ENCODE data around the gene TEDC2. TPM values are rescaled to one million over a fixed set of nuclear protein-coding genes. Genes with fewer than 3 reads are reported as not detected.
A peak's percentile ranks its signal among the peaks of the same experiment; 100 is the strongest.
"Not testable (repeated sequence)": the region's sequence is repeated elsewhere in the genome, so short reads cannot be mapped to it uniquely, and the experiment has no call there.

TEDC2 gene
- total and polyA plus RNA-seq, 3 experiments from 2014 or later, result 0.56 to 34.2 (median 32.1) TPM

DNA sequence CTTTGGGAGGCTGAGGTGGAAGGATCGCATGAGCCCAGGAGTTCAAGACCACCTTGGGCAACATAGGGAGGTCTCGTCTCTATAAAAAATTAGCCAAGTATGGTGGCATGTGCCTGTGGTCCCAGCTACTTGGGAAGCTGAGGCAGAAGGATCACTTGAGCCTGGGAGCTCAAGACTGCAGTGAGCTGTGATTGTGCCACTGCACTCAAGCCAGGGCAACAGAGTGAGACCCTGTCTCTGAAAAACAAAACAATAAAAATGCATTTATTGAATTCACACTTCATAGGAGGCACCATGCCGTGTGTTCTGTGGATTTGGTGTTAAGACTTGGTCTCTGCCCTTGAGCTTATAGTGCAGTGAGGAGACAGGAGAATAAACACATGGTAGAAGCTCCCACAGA lies 17.4 kb downstream of the TEDC2 start:
- no peak overlapping the region for H3K4me3 ChIP-seq (ENCODE audit: low read length)
- H3K27ac ChIP-seq (ENCODE audit: low read depth, low read length), result no peak overlapping the region
- H3K9me3 Mint-ChIP-seq, result no peaks in the 10 kb centered on the region
- peaks cover 20 to 24% (median 22%) of the 10 kb centered on the region in 3 donors for H3K4me1 Mint-ChIP-seq
- H3K36me3 Mint-ChIP-seq, result peaks cover 0 to 2% (median 0%) of the 10 kb centered on the region in 3 donors
- H3K9me3 ChIP-seq (ENCODE audit: low read length), result no peaks in the 10 kb centered on the region
- CTCF ChIA-PET, result no interaction called here
- peak overlapping the region in 3 of 7 donors; percentile 56 to 75 (median 72) for H3K4me3 Mint-ChIP-seq
- DNase-seq, result no peak
- peaks cover 6 to 7% of the 10 kb centered on the region in 2 donors for H3K27me3 Mint-ChIP-seq
- peaks cover 12% of the 10 kb centered on the region for H3K27me3 ChIP-seq (ENCODE audit: insufficient read depth, low read length, poor library complexity, severe bottlenecking)
- H3K4me1 ChIP-seq (ENCODE audit: insufficient read depth, low read length), result peaks cover 14% of the 10 kb centered on the region
- POLR2A ChIA-PET, result no interaction called here
- H3K27ac Mint-ChIP-seq, result peak overlapping the region in 3 of 8 donors; percentile 7 to 83 (median 38)
- H3K36me3 ChIP-seq (ENCODE audit: insufficient read depth, low read length), result no peaks in the 10 kb centered on the region

DNA sequence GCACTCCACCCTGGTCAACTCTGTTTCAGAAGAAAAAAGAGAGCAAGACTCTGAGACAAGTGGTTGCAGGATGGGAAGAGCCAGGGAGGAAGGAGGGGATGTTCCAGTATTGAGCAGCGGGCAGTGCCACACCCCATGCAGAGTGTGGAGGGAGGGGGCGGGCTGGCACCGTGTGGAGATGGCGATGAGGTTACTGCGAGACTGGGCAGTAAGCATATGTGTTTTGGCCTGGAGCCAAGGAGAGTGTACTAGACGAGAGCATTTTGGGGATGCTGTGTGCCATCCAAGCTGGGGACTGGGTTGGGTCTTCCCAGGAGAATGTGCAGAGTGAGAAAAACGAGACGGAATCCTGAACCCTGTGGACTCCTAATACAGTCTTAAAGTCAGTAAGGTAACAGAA lies 18.4 kb downstream of the TEDC2 start:
- no peaks in the 10 kb centered on the region for H3K9me3 Mint-ChIP-seq
- no peak overlapping the region for H3K27ac Mint-ChIP-seq
- peaks cover 2% of the 10 kb centered on the region for H3K27me3 ChIP-seq (ENCODE audit: insufficient read depth, low read length, poor library complexity, severe bottlenecking)
- H3K4me1 ChIP-seq (ENCODE audit: insufficient read depth, low read length), result peaks cover 10% of the 10 kb centered on the region
- no peaks in the 10 kb centered on the region for H3K9me3 ChIP-seq (ENCODE audit: low read length)
- H3K27ac ChIP-seq (ENCODE audit: low read depth, low read length), result no peak overlapping the region
- H3K4me3 Mint-ChIP-seq, result no peak overlapping the region
- no peak for DNase-seq
- H3K4me3 ChIP-seq (ENCODE audit: low read length), result no peak overlapping the region
- POLR2A ChIA-PET, result interaction anchor here (0.5 kb wide), 1 partner anchor 13 kb away, joined by 3 read pairs; no protein-coding TSS in a partner anchor
- H3K36me3 Mint-ChIP-seq, result peaks cover 0 to 2% (median 0%) of the 10 kb centered on the region in 3 donors
- H3K36me3 ChIP-seq (ENCODE audit: insufficient read depth, low read length), result no peaks in the 10 kb centered on the region
- peaks cover under 1 to 2% of the 10 kb centered on the region in 2 donors for H3K27me3 Mint-ChIP-seq
- H3K4me1 Mint-ChIP-seq, result peaks cover 15 to 20% (median 19%) of the 10 kb centered on the region in 3 donors
- CTCF ChIA-PET, result no interaction called here

DNA sequence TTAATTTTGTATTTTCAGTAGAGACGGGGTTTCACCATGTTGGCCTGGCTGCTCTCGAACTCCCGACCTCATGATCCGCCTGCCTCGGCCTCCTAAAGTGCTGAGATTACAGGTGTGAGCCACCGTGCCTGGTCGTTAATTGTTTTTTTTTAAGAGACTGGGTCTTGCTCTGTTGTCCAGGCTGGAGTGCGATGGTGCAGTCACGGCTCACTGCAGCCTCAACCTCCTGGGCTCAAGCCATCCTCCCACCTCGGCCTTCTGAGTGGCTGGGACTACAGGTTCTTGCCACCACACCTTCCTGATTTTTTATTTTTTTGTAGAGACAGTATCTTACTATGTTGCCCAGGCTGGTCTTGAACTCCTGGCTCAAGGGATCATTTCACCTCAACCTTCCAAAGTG lies 20.1 kb downstream of the TEDC2 start:
- H3K9me3 Mint-ChIP-seq; CTCF ChIA-PET; H3K4me3 ChIP-seq (ENCODE audit: low read length); H3K27me3 ChIP-seq (ENCODE audit: insufficient read depth, low read length, poor library complexity, severe bottlenecking); H3K9me3 ChIP-seq (ENCODE audit: low read length); H3K27me3 Mint-ChIP-seq; H3K27ac ChIP-seq (ENCODE audit: low read depth, low read length); H3K36me3 Mint-ChIP-seq; POLR2A ChIA-PET; H3K36me3 ChIP-seq (ENCODE audit: insufficient read depth, low read length); H3K4me1 ChIP-seq (ENCODE audit: insufficient read depth, low read length); DNase-seq: not testable (repeated sequence)
- Mint-ChIP-seq H3K4me3 (peak overlapping the region in 1 of 7 donors; percentile 22), H3K4me1 (peaks cover 17 to 22% (median 19%) of the 10 kb centered on the region in 3 donors), H3K27ac (peak overlapping the region in 1 of 8 donors; percentile 24)

DNA sequence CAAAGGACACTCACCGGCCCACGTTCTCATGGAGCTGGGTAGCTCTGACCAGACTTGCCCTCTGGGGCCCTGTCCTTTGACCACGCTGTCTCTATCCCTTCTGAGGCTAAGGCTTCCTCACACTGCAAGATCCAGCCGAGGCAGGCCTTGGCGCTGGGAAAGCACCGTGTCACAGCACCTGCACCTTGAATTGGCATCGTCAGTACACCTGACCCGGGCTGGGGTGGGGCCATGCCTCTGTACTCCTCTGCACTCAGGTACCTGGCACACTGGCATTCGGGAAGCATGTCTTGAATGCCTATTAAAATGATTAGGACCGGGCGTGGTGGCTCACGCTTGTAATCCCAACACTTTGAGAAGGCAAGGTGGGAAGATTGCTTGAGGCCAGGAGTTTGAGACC lies 21.0 kb downstream of the TEDC2 start:
- ChIA-PET CTCF (no interaction called here), POLR2A (no interaction called here)
- no peak for DNase-seq
- H3K36me3 Mint-ChIP-seq, result peaks cover 0 to 2% (median 0%) of the 10 kb centered on the region in 3 donors
- no peaks in the 10 kb centered on the region for H3K36me3 ChIP-seq (ENCODE audit: insufficient read depth, low read length)
- H3K27ac ChIP-seq (ENCODE audit: low read depth, low read length), result no peak overlapping the region
- H3K27ac Mint-ChIP-seq, result no peak overlapping the region
- H3K27me3 Mint-ChIP-seq, result no peaks in the 10 kb centered on the region
- H3K4me3 Mint-ChIP-seq, result peak overlapping the region in 1 of 7 donors; percentile 22
- no peaks in the 10 kb centered on the region for H3K9me3 ChIP-seq (ENCODE audit: low read length)
- peaks cover 4% of the 10 kb centered on the region for H3K4me1 ChIP-seq (ENCODE audit: insufficient read depth, low read length)
- no peak overlapping the region for H3K4me3 ChIP-seq (ENCODE audit: low read length)
- H3K4me1 Mint-ChIP-seq, result peaks cover 17 to 24% (median 18%) of the 10 kb centered on the region in 3 donors
- no peaks in the 10 kb centered on the region for H3K27me3 ChIP-seq (ENCODE audit: insufficient read depth, low read length, poor library complexity, severe bottlenecking)
- no peaks in the 10 kb centered on the region for H3K9me3 Mint-ChIP-seq

DNA sequence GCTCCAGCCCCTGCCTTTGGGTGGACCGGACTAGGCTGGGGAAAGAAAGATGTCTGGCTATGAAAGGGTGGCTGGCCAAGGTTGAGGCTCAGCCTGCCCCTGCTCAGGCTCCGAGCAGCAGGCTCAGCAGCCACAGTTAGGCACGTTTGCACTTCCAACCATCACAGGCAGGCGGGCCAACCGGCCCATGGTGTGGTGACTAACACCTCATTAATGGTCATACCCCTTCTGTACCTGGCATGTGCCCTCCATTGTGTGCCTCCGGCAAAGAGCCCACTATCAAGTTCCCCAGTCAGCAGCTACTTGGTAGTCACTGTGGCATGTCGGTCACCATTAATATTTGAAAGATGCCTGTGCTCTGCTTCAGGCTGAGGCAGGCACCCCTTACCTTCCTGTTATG lies 21.8 kb downstream of the TEDC2 start:
- Mint-ChIP-seq H3K4me1 (peaks cover 11 to 23% (median 13%) of the 10 kb centered on the region in 3 donors), H3K27ac (no peak overlapping the region), H3K36me3 (peaks cover 0 to 2% (median 0%) of the 10 kb centered on the region in 3 donors), H3K9me3 (no peaks in the 10 kb centered on the region), H3K4me3 (no peak overlapping the region), H3K27me3 (no peaks in the 10 kb centered on the region)
- no peak for DNase-seq
- Histone ChIP-seq H3K36me3 (ENCODE audit: insufficient read depth, low read length) (no peaks in the 10 kb centered on the region), H3K27ac (ENCODE audit: low read depth, low read length) (no peak overlapping the region), H3K4me3 (ENCODE audit: low read length) (no peak overlapping the region), H3K9me3 (ENCODE audit: low read length) (no peaks in the 10 kb centered on the region), H3K4me1 (ENCODE audit: insufficient read depth, low read length) (peaks cover 4% of the 10 kb centered on the region), H3K27me3 (ENCODE audit: insufficient read depth, low read length, poor library complexity, severe bottlenecking) (no peaks in the 10 kb centered on the region)
- ChIA-PET POLR2A (no interaction called here), CTCF (no interaction called here)

DNA sequence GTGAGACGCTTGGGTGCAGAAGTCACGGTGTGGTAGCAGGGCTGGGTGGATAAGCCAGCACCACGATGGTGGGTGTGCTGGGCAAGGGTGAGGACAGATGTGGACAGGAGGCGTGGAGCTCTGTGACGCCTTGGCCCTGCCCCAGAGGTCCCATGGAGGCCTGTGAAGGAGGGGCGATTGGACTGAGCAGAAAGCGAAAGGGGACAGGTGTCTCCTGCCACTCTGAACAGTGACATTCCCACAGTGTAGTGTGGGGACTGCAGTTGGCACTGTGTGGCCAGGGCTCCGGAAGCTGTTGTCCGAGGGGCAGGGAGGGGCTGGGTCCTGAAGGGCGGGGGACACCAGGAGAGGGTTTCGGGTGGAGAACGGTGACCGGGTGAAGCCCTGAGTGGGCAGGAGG lies 22.3 kb downstream of the TEDC2 start:
- ChIA-PET POLR2A (no interaction called here), CTCF (interaction anchor here (1.6 kb wide), 1 partner anchor 19 kb away, joined by 3 read pairs; no protein-coding TSS in a partner anchor)
- Histone ChIP-seq H3K4me3 (ENCODE audit: low read length) (no peak overlapping the region), H3K9me3 (ENCODE audit: low read length) (no peaks in the 10 kb centered on the region), H3K36me3 (ENCODE audit: insufficient read depth, low read length) (no peaks in the 10 kb centered on the region), H3K27ac (ENCODE audit: low read depth, low read length) (no peak overlapping the region), H3K27me3 (ENCODE audit: insufficient read depth, low read length, poor library complexity, severe bottlenecking) (no peaks in the 10 kb centered on the region), H3K4me1 (ENCODE audit: insufficient read depth, low read length) (peaks cover 10% of the 10 kb centered on the region)
- H3K27ac Mint-ChIP-seq, result peak overlapping the region in 1 of 8 donors; percentile 60
- H3K36me3 Mint-ChIP-seq, result peaks cover 0 to 2% (median 0%) of the 10 kb centered on the region in 3 donors
- DNase-seq, result no peak
- no peak overlapping the region for H3K4me3 Mint-ChIP-seq
- peaks cover 13 to 24% (median 16%) of the 10 kb centered on the region in 3 donors for H3K4me1 Mint-ChIP-seq
- no peaks in the 10 kb centered on the region for H3K9me3 Mint-ChIP-seq
- H3K27me3 Mint-ChIP-seq, result no peaks in the 10 kb centered on the region

DNA sequence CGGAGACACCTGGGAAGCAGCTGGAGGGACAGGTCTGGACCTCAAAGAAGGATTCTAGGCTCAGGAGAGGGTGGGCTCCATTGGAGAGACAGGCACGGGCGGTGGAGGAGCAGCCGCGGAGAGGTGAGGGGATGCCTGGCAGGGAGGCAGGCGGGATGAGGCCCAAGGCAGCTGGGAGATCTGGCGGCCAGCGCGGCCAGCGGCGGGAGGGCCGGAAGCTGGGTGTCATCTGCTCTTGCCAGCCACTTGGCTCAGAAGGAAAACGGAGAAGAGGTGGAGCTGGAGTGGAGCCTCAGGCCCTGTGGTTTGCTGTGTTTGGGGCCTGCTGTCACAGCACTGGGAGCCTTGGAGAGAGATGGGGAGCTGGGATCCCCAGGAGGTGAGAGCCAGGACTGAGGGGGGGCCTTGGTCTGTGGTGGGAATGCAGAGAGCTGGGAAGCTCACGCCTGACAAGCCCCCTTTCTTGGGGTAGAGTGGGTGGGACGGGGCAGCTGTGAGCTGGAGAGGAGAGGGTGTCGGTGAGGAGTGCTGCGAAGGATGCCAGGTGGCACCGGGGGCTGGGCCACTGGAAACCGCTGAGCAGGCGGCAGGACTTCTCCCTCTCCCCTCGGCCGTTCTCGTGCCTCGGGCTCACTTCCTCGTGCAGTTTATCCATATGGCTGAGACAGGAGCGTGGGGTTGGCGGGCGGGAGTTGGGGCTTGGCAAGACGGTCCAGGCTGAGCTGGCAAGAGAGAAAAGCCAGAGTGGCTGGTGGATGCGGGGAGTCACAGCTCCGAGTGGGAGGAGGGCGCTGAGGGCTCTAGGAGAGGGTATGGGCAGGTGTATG lies 23.0 kb downstream of the TEDC2 start:
- ChIA-PET POLR2A (no interaction called here), CTCF (interaction anchor here (1.6 kb wide), 1 partner anchor 18 kb away, joined by 3 read pairs; no protein-coding TSS in a partner anchor)
- peaks cover 0 to 2% (median 0%) of the 10 kb centered on the region in 3 donors for H3K36me3 Mint-ChIP-seq
- Histone ChIP-seq H3K27me3 (ENCODE audit: insufficient read depth, low read length, poor library complexity, severe bottlenecking) (no peaks in the 10 kb centered on the region), H3K9me3 (ENCODE audit: low read length) (no peaks in the 10 kb centered on the region), H3K4me1 (ENCODE audit: insufficient read depth, low read length) (peaks cover 14% of the 10 kb centered on the region), H3K27ac (ENCODE audit: low read depth, low read length) (no peak overlapping the region), H3K4me3 (ENCODE audit: low read length) (no peak overlapping the region), H3K36me3 (ENCODE audit: insufficient read depth, low read length) (no peaks in the 10 kb centered on the region)
- H3K4me3 Mint-ChIP-seq, result peak overlapping the region in 1 of 7 donors; percentile 29
- DNase-seq, result no peak
- H3K9me3 Mint-ChIP-seq, result no peaks in the 10 kb centered on the region
- H3K27ac Mint-ChIP-seq, result peak overlapping the region in 5 of 8 donors; percentile 4 to 61 (median 60)
- peaks cover 13 to 28% (median 16%) of the 10 kb centered on the region in 3 donors for H3K4me1 Mint-ChIP-seq
- H3K27me3 Mint-ChIP-seq, result no peaks in the 10 kb centered on the region
